ENCODE results near the gene CTBP1.

Gene CTBP1

DNA sequence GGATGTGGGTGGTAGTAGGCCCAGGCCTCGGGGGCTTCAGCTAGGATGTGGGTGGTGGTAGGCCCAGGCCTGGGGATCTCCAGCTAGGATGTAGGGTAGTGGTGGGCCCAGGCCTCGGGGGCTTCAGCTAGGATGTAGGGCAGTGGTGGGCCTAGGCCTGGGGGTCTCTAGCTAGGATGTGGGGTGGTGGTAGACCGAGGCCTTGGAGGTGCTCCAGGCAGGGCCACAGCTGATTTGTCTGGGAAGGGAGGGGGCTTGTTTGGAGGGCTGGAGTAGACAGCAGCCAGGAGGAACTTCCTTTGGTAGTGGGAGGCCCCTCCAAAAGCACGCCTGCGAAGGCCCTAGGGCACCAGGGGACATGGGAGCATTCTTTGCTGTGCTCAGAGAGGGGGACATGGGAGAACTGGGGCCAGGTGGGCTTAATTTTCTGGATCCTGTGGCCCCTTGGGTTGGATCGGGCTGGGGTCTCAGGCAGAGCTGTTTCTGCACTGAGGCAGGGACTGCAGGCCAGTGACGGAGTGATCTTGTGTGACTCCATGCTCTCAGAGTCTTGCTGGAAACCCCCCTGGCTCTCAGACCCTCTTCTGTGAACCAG is 73.2 kb downstream of the CTBP1 start:
- no peak for DNase-seq (ENCODE audit: low read depth, low spot score)

DNA sequence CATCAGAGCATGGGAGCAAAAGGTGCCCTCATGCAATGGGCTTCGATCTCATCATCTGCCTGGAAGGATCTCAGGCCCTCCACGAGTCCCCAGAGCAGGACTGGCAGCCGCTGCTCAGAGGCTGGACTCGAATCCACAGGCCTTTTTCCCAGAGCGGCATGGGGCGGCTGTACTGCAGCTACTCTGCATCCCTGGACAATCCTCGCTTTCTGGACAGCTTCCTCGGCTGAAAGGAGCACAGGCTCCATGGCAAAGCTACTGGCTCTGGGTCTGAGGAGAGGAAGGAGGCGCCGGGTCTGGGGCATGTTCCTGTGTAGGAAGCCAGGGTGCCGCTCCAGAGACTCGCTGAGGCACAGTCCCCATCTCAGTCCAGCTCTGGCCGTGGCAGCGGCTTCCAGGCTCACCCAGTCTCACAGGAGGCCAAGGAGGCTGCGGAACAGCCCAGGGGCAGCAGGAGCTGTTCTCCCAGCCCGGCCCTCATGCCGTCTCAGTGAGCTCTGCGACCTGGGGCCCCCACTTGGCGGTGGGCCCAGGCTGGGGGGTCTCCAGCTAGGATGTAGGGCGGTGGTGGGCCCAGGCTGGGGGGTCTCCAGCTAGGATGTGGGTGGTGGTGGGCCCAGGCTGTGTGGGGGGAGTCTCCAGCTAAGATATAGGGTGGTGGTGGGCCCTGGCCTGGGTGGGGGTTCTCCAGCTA is 73.8 kb downstream of the CTBP1 start:
- no peak for DNase-seq (ENCODE audit: low read depth, low spot score)

DNA sequence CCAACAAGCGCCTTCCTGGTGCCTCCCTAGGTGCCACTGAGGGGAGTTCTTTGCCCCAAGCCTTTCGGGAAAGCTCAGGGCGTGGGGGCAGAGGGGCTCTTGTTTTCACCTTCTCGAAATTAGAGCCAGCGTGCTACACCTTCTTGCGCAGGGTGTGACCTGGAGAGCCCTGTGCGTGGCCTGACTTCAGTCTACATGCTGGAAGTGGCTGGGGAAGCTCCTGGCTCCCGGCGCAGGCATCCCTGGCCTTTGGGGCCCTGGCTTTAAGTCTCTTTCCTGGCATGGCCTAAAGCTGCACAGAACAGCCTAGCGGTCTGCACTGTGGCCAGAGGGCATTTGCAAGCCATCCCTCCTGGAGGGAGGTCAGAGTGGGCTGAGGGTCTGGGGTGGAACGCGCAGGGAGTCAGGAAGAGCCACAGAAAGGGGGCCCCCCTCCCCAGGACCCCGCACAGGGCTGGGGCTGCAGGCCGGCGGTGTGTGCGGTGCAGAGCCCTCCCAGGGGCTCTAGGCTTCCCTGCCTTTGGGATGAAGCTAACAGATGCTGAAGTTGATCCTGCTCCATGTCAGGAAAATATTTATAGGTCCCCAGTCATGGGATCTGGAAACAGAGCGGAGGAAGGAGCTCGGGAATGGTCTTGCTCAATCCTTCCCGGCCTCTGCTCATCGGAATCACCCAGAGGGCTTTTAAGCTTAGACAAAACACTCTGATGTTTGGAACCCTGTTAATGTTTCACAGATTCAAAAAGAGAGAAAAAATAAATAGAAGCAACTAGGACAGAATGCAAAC is 75.8 kb downstream of the CTBP1 start:
- no peak for DNase-seq (ENCODE audit: low read depth, low spot score)

DNA sequence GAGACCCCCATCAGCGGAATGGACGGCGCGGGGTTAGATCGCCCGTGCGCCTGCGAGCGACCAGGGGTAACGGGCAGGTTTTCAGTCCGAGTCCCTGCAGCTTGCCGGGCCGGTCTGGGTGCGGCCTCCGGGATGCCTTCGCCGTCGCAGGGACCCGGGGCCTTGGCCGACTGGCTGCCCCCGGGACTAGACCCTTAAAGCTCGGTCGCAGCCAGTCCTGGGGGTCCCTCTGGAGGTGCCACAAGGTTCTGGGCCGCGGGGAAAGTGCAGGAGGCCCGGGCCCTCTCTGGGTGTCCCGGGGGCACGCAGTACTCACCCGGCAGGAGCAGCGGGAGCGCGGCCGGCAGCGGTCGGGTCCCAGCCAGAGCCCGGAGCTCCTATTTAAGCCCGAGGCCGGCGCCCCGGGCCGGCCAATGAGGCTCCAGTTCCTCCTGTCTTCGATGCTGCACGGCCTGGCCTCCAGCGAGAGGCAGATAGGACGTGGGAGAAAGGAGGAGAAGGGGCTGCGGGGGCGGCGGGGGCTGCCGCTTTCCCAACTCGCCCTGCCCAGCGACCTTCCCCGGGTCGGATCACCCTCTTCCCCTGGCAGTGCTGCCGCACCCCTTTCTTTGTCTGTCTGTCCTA is 76.6 kb downstream of the CTBP1 start, which contains the start of gene SPON2:
TSS of gene SPON2 (minus strand) at position 356 of the 624 bp plus-strand sequence.
- DNase-seq (ENCODE audit: low read depth, low spot score), result peak; percentile 47

DNA sequence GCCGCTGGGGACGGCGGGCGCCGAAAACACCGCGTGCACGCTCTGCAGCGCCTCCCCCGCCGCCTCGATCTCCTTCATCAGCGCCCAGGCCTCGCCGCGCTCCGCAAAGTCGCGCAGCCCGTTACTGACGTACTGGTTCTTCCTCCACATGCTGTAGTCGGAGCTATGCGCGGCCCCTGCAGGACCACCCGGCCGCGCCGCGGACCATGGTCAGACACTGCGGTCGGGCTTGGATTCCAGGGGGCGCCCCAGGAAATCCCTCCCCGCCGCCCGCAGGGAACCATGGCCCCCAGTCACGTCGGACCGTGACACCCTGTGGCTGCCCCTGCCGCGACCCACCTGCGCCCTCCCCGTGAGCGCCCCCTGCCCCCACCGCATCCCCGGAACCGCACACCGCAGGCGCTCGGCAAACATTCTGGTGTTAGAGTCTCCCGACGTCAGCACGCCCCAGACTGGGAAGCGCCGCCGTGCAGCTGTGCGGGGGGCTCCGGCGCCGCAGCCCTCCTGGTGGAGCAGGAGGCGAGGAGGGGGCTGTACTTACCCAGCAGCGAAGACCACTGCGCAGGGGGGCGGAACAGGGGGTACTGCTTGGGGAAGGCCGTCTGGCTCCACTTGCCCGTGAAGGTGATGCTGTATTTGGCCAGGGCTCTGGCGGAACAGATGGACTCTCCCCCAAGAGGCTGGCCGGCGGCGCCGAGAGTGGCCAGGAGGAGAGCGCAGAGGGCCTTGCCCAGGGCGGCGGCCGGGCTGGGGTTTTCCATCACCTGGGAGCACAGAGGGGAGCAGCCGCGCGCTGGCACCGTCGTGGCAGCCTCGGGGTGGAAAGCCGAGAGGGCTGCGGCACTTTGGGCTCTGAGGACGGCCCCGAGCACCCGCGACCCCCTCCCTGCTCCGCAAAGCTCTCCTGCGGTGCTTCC is 77.4 kb downstream of the CTBP1 start:
- peak; percentile 51 for DNase-seq (ENCODE audit: low read depth, low spot score)

DNA sequence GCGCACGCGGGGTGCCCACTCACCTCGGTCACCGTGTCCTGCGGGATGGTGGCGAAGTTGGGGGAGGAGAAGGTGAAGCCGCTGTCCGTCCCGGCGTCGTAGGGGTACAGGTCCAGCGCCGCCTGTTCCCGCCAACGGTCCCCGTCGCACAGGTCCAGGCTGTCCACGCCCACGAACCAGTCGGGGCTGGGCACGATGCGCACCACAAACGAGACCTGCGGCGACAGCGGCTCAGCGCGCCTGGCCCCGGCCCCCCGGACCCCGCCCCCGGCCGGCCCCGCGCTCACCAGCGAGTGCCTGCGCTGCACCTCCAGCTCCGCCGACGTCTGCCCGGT is 78.0 kb downstream of the CTBP1 start:
- DNase-seq (ENCODE audit: low read depth, low spot score), result no peak

DNA sequence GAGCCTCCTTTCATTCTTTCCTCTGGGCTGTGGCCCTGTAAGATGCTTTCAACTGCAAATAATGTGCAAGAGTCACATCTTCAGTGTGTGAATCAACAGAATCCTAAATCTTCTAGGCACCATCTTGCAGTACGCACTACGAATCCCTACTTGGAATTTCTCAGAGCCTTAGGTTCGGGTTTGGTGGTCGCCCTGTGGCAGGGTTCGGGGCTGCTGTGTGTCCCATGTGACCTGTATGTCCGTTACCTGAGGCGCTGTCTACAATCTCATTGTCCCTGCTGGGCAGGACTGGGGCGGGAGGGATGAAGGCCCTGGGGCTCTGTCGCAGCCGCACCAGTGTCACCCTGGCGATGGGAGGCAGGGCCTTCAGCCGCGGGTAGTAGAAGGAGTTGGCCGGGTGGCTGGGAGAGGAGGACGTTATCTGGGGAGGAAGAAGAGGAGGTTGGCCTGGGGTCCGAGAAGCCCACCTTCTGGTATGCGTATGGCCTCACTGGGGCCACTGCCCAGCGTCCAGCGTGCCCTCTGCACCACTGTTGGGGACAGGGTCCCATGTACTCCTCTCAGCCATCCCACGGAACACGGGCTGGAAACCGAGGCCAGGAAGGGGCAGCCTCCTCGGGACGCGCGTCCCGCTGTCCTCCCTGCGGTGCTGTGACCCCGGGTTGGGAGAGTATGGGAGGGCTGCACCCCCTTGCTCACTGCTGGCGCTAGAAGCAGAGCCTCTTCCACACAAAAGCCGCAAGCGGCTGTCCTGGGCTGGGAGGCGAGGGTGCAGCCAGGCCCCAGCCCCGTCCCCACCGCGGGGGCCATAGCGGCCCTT is 78.6 kb downstream of the CTBP1 start:
- no peak for DNase-seq (ENCODE audit: low read depth, low spot score)

DNA sequence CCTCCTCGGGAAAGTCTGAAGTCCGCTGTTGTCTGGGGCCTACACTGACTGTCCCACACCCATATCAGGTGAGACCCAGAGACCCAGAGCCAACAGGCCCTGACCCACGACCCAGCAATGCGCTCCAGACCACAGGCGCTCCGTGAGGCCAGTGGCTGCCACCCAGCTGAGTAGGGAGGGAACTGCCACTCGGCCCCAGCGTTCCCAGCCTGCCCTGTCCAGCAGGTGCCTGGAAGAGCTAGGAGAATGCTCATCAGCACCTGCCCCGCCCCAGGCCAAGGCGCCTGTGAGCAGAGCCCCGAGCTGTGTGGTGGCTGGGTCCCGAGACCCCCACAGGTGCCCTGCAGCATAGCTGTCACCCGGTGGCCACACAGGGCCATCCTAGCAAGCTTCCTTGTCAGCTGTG is 79.2 kb downstream of the CTBP1 start:
- no peak for DNase-seq (ENCODE audit: low read depth, low spot score)

DNA sequence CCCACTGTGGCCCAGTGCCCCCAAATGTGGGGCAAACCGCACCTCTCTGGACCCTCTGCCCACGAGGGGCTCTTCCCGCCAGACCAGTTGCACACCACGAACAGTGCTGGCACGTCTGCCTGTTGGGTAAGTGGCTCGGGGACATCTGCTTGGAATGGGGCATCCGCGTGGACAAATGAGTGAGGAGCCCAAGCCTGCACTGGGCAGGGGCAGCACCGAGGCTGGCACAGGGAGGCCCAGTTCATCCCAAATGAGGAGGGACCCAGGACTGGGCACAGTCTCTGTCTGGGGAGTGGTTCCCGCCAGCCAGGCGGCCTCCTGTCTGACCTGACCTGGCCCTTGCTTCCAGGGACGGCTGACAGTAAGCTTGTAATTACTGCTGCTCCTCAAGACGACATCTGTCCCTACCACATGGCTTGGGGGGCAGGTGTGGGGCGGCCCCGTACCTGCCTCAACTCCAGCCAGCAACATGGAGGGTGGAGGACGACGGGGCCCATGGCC is 79.7 kb downstream of the CTBP1 start:
- DNase-seq (ENCODE audit: low read depth, low spot score), result no peak

DNA sequence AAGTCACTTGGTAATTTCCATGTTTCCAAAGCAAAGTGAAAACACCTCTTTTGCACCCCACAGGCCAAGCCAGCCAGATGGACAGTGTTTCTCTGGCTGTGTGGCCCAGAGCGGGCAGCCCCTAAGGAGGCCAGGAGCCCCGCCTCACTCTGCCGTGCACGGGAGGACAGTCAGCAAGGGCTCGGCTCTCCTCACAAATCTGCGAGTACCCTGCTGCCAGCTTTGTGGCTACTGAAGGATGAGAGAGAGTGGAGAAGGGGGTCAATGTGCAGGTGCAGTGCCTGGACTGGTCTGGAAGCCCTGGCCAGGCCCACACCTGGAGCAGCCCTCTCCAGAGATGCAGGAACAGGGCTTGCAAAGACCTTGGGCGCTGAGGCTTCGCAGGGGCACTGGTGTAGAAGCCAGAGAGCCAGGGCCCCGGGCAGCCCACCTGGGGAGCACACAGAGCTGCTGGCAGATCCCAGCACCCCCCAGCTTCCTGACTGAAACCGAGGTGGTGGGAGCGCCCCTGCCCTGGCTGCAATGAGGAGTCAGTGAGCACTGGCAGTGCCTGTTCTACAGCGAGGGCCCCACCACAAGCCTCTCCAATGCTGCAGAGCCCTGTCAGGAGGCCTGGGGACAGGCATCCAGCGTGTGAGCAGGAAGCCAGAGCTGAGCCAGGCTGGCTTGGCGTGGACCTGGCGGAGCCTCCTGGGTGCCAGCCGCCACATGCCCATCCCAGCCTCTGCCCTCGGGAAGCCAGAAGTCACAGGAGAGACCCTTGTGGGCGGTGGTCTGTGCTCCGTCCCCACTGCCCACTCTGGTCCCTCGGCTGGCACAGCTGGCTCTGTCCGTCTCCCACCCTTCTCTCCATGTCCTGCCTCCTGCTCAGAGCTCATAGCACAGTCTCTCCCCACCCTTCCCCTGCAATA is 80.5 kb downstream of the CTBP1 start:
- no peak for DNase-seq (ENCODE audit: low read depth, low spot score)

DNA sequence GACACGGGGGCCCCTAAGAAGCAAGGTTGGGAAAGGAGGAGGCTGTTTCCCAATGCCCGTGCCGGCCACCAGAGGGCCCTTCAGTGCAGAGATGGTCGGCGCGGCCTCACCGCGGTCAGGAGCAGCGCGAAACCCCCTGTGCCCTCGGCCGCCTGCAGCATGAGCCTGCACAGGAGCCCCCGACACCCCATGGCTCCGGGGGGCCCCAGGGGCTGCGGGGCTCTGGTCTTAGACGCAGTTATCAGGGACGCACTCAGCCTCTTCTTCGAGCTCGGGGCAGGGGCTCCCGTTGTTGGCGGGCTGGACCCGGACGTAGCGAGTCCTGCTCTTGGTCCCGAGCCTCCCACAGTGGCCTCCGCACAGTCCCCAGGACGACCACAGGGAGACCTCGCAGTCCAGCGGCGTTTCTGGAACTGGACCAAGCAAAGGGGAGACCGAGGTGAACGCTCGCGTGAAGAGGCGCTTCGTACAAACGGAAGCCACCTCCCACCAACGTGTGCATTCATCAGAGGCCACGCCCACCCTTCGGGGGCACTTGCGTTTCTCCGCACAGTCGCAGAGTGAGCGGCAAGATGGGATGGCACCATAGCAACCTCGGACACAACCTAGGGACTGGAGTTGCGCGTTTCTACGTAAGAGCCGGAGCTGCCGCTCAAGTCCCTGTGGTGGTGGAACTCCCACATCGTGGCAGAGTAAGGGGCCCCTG is 81.5 kb downstream of the CTBP1 start:
- peak; percentile 88 for DNase-seq (ENCODE audit: low read depth, low spot score)

DNA sequence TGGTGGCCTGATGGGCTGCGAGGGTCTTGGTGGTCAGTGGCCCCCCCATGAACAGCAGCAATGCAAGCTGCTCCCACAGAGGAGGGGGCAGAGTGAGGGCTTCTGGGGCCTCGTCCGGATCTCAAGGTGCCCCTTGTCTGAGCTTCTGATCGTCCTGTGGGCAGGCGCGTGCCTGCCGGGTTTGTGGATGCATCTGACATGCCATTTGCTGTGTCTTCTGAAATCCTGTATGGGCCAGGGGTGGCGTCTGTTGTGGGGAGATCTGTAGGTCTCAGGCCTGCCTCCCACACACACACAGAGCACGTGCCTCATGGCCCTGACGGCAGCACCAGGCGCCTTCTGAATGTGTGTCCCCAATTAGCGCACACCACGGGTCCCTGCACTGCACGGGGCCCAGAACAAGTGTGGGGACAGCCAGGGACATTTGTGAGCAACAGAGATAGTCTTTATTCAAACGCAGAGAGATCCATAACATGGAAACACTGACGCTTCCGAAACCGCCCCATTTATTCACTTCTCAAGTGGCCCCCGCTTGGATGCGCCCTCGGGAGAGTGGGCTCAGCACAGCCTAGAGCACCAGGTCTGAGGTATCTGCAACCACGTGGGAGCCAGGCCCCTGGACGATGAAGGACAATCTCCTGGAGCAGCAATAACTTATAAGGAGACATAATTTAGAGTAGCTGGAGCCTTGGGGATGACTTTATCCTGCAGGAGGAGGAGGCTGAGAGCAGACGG is 82.3 kb downstream of the CTBP1 start:
- DNase-seq (ENCODE audit: low read depth, low spot score), result no peak

DNA sequence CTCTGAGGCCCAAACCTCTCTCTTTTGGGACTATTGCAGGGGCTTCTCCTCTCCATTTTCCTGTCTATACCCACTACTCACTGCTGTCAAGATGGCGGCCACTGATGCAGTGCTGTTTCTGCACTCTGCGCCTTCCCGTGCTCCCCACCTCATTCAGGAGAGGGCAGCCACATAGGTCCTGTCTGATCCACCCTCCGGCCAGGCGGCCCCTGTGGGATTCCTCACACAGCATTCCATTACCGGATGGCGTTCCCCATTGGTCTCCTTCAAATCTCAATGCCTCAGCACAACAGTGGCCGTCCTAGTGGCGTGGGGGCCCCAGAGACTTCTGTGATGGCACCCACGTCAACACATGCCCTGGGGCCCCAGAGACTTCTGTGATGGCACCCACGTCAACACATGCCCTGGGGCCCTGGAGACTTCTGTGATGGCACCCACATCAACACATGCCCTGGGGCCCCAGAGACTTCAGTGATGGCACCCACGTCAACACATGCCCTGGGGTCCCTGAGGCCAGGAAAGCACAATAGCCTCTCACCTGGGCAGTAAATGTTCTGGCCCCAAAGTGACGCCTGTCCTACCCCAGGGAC is 83.9 kb downstream of the CTBP1 start:
- DNase-seq (ENCODE audit: low read depth, low spot score), result no peak

DNA sequence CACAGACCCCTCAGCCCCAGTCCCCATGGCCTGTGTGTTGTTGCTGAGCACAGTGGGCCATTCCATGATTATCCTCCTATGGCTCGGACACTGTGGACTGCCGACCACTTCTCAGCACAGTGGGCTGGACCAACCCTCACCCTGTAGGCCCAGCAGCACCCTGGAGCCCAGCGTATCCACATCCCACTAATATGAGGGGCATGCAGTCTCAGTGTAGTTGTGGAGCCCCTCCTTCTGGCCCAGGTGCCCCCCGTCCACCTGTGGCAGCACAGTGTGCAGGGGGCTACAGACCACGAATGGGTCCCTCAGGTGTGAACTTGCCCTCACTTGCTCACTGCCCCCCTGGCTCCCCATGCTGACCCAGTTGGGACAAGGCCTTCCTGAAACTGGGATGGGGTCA is 84.5 kb downstream of the CTBP1 start:
- no peak for DNase-seq (ENCODE audit: low read depth, low spot score)

DNA sequence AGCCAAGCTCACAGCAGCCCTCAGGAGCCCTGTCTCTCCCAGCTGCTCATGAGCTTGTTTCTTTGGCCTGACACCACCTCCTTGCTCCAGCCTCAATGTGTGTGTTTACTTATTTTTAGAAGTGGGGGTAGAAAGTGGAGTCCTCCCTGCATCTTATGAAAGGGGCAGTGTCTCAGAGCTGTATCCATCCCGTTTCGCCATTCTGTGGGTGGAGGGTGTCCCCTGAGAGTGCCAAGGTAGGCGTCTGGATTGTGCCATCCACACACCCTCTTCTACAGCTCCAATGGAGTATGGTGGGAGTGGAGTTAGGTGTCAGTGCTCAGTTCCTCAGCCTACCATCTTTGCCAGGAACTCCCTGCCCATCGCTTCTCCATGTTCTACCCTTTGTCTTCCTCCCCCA is 84.9 kb downstream of the CTBP1 start:
- DNase-seq (ENCODE audit: low read depth, low spot score), result no peak
